A673 (cell line): ENCODE data around the gene YIPF2.

Source experiments
- EZH2 ChIP-seq: fragments of 200-600 bp; sonication (generic); IDR thresholded peaks from 2 replicates; pipeline ENCODE4 v1.6.1; 2017; ENCODE audit warnings: borderline replicate concordance, low read depth, mild to moderate bottlenecking, mixed read lengths, antibody characterized with exemption, low read length; ENCODE audit not compliant: poor library complexity, severe bottlenecking
- TF ChIP-seq, protein P1 (sequence below): fragments of 300-800, 200-600 bp; sonication (generic); conservative IDR thresholded peaks from 2 replicates; pipeline ENCODE4 v1.5.1; 2017; ENCODE audit warnings: low read depth, mild to moderate bottlenecking, antibody characterized with exemption, low read length, moderate library complexity, mixed read lengths

DNA sequence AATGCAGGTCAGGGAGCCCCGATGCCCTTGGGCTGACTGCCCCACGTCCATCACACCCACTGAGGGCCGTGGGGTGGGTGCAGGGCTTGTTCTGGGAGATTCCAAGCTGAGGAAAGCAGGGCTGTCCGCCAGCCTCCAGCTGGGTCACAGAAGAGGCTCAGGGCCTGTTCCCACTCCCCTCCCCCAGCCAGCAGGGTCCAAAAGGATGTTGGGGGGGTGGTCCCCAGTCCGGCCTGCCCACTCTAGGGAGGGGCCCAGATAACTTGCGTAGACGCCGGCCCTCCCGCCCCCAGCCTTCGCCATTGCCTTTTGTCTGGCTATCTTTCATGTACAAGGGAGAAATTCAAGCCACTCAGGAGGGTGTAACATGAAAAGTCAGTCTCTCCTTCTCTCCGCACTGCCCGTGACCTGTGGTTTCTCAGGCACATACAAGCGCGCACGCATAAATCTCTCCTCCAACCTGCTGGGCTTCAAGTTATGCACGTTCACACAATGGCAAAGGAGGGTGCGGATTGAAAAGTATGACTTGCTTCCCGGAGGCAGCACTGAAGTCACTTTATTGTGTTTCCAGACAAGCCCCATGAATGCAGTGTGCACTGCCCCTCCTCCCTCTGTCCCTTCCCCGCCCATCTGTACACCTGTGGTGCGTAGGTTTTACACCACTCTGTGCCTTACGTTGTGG is 36.9 kb downstream of the YIPF2 start:
- TF ChIP-seq, protein P1, sequence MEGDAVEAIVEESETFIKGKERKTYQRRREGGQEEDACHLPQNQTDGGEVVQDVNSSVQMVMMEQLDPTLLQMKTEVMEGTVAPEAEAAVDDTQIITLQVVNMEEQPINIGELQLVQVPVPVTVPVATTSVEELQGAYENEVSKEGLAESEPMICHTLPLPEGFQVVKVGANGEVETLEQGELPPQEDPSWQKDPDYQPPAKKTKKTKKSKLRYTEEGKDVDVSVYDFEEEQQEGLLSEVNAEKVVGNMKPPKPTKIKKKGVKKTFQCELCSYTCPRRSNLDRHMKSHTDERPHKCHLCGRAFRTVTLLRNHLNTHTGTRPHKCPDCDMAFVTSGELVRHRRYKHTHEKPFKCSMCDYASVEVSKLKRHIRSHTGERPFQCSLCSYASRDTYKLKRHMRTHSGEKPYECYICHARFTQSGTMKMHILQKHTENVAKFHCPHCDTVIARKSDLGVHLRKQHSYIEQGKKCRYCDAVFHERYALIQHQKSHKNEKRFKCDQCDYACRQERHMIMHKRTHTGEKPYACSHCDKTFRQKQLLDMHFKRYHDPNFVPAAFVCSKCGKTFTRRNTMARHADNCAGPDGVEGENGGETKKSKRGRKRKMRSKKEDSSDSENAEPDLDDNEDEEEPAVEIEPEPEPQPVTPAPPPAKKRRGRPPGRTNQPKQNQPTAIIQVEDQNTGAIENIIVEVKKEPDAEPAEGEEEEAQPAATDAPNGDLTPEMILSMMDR = no peak
- no peak for TF ChIP-seq EZH2
